Measurements from ENCODE around the gene OLFML2B.
"Not testable (repeated sequence)": the region's sequence is repeated elsewhere in the genome, so short reads cannot be mapped to it uniquely, and the experiment has no call there.

Gene OLFML2B

DNA sequence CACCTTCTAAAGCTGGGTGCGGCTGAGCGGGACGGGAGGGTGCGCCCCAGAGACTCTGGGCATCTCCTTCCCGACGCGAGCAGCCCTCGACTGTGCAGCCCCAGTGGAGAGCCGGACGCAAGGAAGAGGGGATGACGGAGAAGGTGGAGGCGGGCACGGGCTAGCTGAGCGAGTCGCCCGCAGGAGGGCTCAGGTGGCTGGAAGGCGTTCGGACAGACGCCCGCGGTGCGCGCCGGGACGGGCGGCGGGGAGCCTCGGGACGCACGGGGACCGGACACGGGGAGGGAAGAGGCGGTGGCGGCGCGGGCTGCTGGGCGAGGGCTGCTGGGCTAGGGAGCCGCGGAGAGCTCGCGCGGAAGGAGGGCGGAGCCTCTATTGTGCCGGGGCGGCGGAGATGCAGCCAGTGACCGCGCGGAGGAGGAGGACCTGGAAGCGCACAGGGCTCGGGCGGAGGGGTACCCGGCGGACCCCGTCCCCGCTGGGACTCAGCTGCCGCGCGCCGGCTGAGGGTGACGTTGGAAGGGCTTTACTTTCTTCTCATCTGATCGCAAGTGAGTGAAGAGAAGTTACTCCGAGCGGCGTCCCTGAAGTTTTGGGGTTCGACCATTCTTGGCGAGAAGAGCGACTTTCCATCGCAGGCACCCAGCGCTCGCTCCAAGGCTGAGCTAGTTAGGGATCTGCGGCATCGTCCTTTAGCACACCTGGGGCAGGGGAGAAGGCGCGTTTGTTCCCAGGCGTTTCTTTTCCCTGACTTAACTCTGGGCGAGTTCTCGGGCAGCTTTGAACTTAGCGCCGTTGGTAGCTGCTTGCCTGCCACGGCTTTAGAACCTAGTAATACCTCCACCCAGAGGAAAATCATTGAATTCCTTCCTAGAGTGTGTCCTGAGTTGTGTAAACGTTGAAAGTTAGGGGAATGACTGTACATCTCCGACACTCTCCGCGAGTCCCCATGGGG is at the start of gene OLFML2B:
Gene OLFML2B (minus strand): TSS at position 323 of the 955 bp plus-strand sequence. CDS start 439 bp downstream, outside the sequence.
- peak; percentile 15 for DNase-seq (ENCODE audit: low read depth in 1 of 2, low spot score in 1 of 2)

DNA sequence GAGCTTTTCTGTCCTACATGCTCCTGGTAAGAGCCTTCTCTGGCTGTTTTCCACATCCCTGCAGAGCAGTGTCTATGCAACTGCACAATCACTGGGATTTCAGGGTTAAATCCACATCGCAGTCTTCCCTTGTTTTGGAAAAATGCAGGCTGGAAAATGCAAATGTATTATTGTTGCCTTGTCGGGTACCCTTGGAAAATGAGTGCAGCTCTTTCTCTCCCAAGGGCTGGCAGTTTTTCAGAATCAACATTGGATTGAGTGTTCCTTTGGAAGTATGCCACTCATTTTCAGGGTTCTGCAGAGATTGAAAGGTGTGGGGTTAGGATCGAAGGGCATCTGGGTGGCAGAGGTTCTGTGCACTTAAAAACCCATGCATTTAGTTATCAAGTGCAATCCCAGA is 49.1 kb upstream of the OLFML2B start:
- no peak for DNase-seq (ENCODE audit: low read depth in 1 of 2, low spot score in 1 of 2)

DNA sequence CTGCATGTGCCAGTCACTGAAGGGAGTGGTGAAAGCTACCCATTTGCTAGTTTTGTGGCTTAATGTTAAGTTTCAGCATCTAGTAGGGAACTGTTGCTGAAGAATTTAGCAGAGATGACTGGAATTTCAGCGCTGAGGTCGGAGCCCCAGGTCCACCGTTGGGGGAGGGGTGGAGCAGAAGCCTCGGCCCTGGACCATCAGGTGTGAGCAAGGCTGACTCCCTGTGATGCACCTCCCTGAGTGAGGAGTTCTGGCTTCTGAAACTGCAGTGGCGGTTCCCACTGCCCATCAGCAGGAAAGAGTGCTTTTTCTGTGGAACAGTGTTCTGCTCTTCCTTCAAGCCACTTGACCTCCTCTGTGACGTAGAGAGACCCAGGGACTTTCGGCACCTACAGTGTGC is 47.2 kb upstream of the OLFML2B start:
- no peak for DNase-seq (ENCODE audit: low read depth in 1 of 2, low spot score in 1 of 2)

DNA sequence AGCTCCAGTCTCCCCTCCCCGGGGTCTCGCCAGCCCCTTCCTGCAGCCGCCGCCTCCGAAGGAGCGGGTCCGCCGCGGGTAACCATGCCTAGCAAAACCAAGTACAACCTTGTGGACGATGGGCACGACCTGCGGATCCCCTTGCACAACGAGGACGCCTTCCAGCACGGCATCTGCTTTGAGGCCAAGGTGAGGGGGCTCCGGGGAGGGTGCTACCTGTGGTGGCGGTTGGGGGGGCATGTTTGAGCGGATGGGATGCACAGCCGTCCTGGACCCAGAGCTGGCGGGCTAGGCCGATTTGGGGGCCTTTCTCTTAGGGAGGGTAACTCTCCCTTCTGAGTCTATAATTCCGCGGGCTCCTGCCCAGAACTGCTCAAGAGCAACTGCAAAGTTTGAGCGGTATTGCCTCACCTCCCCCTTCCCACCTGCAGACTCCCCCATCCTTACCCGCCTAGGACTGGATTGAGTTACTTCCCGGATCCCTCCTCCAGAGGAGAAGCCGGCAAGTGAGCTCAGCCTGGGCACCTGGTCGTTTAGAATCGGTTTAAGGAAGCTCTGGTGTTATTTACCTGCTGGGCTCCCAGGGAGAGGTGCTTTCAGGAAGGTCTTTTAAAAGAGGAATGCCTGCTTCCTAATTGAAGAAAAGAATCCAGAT is 46.6 kb upstream of the OLFML2B start:
- DNase-seq (ENCODE audit: low read depth in 1 of 2, low spot score in 1 of 2) = no peak

DNA sequence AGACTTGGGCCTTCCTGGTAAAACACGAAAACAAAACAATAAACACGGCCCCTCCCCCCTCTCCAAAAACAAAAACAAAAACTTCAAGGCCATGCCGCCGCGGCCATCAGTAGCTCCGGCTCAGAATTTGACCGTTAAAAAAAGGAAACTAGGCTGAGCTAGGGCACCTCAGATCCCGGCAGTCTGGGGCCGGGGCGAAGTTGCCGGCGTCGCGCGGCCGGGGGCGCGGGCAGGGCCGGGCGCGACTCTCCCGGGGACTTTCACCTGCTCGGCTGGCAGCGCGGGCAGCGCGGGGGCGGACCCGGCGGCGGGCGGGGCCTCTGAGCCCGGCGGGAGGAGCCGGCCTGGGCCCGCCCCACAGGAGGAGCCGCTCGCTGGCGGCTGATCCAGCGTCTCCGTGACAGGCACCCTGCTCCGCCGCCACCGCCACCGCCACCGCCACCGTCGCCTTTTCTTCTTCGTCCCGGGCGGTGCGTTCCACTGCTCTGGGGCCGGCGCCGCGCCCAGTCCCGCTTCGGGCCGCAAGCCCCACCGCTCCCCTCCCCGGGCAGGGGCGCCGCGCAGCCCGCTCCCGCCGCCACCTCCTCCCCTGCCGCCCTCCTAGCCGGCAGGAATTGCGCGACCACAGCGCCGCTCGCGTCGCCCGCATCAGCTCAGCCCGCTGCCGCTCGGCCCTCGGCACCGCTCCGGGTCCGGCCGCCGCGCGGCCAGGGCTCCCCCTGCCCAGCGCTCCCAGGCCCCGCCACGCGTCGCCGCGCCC is 45.8 kb upstream of the OLFML2B start, which contains the start of gene NOS1AP:
Gene NOS1AP (plus strand): TSS at position 358 of the 760 bp plus-strand sequence. CDS start 487 bp downstream, outside the sequence.
- peak; percentile 46 to 64 for DNase-seq (ENCODE audit: low read depth in 1 of 2, low spot score in 1 of 2)

DNA sequence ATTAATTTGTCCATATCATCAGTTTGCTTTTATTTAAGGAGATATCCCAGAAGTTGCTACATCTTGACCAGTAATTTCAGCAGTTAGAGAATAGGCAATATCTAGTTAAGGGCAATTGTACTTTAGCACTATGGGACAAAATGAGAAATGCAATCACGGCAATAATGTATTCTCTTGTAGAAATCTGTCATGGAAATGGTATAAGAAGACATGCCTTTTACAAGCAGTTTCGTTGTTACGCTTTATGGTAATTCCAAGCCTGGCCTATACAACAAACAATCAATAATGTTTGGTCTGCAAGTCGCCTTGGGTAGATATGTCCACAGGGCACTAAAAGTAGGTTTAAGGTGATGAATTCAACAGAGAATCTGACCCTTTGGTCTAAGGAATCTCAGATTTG is 44.6 kb upstream of the OLFML2B start:
- no peak for DNase-seq (ENCODE audit: low read depth in 1 of 2, low spot score in 1 of 2)

DNA sequence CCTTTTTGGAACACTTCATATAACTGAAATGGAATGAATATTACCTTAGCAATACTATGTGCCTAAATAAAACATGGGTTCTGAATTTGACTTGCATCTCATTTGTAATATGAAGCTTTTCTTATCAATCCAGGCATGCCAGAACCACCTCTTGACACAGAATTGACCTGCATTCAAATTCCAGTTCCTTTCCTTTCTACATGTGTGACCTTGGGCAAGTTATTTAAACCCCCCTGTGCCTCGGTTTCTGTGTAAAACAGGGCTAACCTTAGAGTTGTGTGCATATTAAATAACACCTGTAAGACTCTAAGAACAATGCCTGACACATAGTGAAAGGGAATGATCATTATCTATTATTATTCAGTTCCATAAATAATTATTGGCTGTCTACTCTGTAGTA is 43.8 kb upstream of the OLFML2B start:
- no peak for DNase-seq (ENCODE audit: low read depth in 1 of 2, low spot score in 1 of 2)

DNA sequence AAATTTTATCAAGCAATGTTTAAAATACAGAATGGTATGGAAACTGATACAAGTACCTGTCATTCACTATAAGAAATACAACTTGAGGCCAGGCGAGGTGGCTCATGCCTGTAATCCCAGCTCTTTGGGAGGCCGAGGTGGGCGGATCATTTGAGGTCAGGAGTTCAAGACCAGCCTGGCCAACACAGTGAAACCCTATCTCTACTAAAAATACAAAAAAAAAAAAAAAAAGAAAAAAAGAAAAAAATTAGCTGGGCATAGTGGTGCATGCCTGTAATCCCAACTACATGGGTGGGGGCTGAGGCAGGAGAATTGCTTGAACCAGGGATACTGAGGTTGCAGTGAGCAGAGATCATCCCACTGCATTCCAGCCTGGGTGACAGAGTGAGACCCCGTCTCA is 43.2 kb upstream of the OLFML2B start:
- not testable (repeated sequence) for DNase-seq (ENCODE audit: low read depth in 1 of 2, low spot score in 1 of 2)

DNA sequence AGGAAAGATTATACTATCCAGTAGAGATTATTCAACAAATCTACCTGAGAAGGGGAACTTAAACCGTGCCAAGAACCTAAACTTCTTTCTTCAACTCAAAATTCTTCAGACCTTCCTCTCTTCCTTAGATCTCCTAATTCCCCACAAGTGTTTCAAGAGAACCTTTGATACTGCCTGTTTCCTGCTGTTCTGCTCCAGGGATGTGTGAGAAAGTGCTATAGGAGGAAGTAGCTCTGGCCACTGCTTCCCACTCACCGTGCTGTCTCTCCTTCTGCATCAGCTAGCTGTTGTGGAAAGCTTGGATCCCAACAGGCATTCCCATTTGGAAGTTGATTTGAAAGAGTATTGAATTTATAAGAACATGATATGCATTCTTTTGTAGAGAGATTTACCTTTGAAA is 41.3 kb upstream of the OLFML2B start:
- no peak for DNase-seq (ENCODE audit: low read depth in 1 of 2, low spot score in 1 of 2)

DNA sequence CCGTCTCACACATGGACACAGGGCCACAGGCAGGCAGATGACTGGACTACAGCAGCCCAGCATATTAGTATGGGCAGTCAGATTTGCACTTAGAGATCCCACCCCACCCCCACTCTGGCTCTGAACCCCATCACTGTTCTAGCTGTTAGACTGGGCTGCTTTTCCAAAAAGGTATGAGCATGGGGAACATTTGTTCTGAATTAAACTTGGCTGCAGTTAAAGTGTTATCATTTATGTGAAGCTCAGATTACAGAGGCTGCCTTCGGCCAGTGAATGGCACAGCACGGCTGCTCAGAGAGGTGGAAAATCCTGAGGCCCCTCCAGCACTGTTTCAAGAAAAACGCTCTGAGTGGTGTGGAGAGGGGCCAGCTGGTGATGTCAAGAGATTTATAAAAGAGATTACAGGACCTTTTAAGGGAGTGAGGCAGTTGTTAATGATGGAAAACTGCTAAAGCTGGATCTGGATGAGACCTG is 38.9 kb upstream of the OLFML2B start:
- no peak for DNase-seq (ENCODE audit: low read depth in 1 of 2, low spot score in 1 of 2)

DNA sequence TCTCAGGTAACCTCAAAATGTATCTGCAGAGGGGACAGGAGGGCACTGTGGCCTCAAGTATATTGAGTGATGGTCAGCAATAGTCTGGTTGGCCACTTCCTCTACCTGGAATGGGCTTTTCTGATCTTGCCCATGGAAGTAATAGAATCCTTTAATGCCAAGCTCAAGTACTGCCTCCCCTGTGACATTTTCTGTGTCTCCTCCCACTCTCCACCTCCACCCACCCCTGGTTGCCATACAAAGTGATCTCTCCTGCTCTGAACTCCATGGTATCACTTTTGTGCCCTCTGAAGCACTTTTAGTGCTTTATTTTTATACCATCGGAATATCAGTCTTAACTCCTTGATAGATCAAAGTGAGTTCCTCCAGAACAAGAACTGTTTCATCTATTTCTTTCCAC is 36.6 kb upstream of the OLFML2B start:
- no peak for DNase-seq (ENCODE audit: low read depth in 1 of 2, low spot score in 1 of 2)

DNA sequence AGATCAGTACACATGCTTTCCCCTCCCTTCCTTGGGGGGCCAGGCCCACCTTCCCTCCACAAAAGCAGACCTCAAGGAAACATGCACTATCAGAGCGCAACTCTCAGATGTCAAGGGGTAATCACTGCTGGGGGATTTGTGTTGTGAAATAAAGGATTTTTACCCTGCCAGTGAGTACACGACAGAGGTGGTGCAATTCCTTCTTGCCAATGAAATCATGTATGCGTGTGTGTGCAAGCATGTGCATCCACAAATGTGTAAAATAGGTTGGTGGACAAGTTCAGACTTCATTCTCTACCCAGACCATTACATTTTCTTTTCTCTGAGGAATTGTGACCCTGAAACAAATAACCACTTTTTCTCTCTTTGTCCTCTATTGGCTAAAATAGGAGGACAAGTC is 36.1 kb upstream of the OLFML2B start:
- DNase-seq (ENCODE audit: low read depth in 1 of 2, low spot score in 1 of 2) = no peak

DNA sequence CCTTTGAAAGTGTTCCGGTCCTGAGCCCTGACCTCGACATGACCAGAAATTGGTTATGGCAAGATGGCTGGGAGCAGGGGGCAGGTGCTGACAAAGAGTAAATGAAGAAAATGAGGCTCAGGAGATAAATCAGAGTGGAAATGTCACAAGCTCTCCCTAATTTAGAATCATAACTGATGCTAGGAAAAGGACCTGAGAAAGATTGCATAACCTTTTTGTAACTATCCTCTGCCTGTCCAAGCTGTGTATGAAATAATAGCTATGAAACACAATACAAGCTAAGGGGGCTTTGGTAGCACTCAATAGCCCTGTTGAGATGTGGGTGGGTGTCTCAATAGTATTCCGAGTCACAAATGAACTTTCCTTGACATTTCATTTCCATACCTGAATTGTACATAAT is 32.9 kb upstream of the OLFML2B start:
- no peak for DNase-seq (ENCODE audit: low read depth in 1 of 2, low spot score in 1 of 2)

DNA sequence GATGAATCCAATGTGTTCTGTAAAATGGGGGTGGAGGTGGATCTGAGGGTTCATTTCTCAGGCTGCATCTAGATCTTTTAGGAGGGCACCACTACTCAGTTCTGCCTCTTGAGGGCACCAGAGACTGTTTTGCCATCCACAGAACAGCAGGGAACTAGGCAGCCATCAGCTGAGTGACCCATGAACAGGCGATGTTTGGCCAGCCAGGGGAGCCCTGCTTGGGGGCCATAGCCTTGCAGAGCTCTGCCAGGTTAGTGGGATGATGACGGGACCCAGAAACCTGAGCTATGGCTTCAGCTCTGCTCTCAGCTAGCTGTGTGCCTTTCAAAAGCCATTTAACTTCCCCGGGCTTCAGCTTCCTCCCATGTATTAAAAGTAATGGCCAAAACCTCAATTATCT is 32.4 kb upstream of the OLFML2B start:
- DNase-seq (ENCODE audit: low read depth in 1 of 2, low spot score in 1 of 2) = no peak

DNA sequence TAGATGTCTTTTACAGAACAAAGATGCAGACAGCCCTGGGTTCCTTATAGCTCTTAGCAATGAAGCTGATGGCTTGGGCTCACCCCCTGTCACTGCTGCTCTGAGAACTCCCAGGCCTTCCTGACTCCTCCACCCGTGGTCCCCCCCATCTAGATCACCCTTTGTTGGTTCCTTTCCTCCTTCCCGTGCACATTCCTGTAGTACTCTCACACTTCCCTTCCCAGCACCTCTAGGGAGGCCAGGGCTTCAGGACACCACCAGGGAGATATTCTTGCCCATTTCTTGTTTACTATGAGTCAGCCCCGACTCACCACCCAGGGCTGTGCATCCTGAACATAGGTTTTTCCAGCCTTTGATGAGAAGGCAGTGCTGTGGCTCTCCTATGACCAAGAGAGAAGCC is 31.4 kb upstream of the OLFML2B start:
- no peak for DNase-seq (ENCODE audit: low read depth in 1 of 2, low spot score in 1 of 2)

DNA sequence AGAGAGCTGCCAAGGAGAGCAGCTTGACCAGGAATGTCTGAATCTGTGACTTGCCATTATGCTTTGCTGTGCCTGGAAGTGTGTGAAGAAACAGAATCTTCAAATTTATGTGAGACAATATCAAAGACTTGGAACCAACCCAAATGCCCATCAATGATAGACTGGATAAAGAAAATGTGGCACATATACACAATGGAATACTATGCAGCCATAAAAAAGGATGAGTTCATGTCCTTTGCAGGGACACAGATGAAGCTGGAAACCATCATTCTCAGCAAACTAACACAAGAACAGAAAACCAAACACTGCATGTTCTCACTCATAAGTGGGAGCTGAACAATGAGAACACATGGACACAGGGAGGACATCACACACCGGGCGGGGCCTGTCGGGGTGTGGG is 30.3 kb upstream of the OLFML2B start:
- DNase-seq (ENCODE audit: low read depth in 1 of 2, low spot score in 1 of 2) = not testable (repeated sequence)

DNA sequence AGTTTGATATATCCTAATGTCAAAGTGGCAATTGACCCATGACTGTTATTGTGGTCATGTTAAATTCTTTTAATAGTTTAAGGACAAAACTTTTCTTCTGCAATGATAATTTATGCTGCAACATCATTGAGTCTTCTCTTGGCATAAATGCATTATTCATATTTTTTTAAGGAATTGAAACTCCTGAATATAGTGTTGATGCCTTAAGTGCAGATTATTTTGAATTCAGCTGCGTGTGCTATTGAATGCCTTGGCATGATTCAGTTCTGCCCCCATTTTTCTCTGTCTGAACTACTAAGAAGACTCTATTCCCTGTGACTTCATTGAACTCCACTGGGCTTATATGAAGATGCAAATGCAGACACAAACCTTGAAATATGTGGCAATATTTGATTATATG is 23.3 kb upstream of the OLFML2B start:
- DNase-seq (ENCODE audit: low read depth in 1 of 2, low spot score in 1 of 2) = no peak

DNA sequence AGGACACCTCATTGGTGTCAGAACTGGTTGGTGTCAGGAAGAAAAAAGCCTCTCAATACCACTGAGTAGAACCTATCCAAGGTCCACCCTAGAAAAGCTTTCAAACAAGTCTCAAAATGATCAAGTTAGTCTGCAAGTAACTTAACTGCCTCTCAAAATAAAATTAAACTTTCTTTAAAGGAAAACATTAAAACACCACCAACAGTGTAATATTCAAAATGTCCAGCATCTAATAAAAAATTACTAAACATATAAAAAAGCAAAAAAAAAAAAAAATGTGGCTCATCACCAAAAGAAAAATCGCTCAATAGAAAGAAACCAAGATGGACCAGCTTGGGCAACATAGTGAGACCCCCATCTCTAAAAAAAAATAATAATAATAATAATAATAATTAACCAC is 18.7 kb upstream of the OLFML2B start:
- no peak for DNase-seq (ENCODE audit: low read depth in 1 of 2, low spot score in 1 of 2)

DNA sequence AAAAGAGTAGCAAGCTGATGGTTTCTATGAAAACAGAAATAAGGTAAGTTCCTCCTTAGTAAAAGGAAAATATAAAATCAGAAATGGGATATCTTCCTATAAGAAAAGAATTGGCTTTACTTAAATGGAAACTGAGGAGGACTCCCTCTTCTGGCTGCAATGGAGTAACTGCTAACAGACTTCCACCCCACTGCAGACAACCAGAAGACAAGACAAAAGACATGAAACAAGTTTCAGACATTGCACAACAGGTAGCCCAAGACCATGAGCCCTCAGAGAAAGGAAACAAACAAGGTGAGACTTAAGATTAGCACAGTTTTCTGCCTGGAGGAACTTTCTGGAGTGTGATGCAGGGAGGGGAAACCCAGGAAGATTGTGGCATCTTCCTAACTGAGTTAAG is 17.0 kb upstream of the OLFML2B start:
- no peak for DNase-seq (ENCODE audit: low read depth in 1 of 2, low spot score in 1 of 2)

DNA sequence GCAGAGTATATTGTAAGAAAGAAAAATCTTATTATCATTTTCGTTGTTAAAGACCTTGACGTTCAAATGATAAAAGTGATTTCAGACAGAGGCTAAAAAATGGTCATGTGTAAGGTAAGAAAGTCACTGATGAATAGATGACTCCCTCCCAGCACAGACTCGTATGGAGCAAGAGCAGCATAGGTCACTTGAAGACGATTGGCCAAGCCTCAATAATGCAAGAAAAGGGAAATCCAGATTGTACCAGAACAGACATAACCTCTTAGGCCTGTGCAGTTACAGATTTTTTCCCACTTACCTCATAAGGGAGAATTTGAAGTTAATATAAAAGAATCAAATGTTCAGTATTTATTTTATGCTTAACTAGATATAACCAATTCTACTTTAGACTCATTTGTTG is 16.3 kb upstream of the OLFML2B start:
- no peak for DNase-seq (ENCODE audit: low read depth in 1 of 2, low spot score in 1 of 2)

DNA sequence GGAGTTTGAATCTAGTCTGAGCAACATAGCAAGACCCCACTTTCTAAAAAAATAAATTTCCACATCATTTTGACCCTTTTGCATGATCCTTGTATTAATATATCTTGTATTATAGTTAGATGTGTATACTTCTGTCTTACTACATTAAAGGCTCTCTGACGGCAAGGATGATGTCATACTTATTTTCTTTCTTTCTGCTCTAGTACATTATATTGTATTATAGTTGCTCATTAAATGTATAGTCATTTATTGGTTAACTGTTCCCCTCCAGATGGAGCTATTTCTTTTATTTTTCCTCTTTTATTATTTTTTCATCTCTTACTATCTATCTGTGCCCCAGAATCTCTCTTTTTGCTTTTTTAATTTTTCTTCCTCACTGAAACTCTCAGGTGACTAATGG is 15.0 kb upstream of the OLFML2B start:
- no peak for DNase-seq (ENCODE audit: low read depth in 1 of 2, low spot score in 1 of 2)
